Measurements from ENCODE around the gene RAB3GAP2.
"Not testable (repeated sequence)": the region's sequence is repeated elsewhere in the genome, so short reads cannot be mapped to it uniquely, and the experiment has no call there.

DNA sequence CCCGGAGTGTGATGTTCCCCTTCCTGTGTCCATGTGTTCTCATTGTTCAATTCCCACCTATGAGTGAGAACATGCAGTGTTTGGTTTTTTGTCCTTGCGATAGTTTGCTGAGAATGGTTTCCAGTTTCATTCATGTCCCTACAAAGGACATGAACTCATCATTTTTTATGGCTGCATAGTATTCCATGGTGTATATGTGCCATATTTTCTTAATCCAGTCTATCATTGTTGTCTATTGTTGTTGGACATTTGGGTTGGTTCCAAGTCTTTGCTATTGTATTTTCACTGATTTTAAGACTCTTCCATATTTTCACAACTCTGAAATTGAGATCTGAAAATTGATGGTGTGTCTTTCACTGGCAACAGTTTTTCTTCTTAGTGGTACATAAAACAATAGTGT is 67.5 kb downstream of the RAB3GAP2 start:
- TF ChIP-seq, protein P1, sequence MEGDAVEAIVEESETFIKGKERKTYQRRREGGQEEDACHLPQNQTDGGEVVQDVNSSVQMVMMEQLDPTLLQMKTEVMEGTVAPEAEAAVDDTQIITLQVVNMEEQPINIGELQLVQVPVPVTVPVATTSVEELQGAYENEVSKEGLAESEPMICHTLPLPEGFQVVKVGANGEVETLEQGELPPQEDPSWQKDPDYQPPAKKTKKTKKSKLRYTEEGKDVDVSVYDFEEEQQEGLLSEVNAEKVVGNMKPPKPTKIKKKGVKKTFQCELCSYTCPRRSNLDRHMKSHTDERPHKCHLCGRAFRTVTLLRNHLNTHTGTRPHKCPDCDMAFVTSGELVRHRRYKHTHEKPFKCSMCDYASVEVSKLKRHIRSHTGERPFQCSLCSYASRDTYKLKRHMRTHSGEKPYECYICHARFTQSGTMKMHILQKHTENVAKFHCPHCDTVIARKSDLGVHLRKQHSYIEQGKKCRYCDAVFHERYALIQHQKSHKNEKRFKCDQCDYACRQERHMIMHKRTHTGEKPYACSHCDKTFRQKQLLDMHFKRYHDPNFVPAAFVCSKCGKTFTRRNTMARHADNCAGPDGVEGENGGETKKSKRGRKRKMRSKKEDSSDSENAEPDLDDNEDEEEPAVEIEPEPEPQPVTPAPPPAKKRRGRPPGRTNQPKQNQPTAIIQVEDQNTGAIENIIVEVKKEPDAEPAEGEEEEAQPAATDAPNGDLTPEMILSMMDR (IDR thresholded peaks at IDR 0.05; ENCODE audit: insufficient read depth, low read length): not testable (repeated sequence)
- TF ChIP-seq, protein P2, sequence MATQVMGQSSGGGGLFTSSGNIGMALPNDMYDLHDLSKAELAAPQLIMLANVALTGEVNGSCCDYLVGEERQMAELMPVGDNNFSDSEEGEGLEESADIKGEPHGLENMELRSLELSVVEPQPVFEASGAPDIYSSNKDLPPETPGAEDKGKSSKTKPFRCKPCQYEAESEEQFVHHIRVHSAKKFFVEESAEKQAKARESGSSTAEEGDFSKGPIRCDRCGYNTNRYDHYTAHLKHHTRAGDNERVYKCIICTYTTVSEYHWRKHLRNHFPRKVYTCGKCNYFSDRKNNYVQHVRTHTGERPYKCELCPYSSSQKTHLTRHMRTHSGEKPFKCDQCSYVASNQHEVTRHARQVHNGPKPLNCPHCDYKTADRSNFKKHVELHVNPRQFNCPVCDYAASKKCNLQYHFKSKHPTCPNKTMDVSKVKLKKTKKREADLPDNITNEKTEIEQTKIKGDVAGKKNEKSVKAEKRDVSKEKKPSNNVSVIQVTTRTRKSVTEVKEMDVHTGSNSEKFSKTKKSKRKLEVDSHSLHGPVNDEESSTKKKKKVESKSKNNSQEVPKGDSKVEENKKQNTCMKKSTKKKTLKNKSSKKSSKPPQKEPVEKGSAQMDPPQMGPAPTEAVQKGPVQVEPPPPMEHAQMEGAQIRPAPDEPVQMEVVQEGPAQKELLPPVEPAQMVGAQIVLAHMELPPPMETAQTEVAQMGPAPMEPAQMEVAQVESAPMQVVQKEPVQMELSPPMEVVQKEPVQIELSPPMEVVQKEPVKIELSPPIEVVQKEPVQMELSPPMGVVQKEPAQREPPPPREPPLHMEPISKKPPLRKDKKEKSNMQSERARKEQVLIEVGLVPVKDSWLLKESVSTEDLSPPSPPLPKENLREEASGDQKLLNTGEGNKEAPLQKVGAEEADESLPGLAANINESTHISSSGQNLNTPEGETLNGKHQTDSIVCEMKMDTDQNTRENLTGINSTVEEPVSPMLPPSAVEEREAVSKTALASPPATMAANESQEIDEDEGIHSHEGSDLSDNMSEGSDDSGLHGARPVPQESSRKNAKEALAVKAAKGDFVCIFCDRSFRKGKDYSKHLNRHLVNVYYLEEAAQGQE (IDR thresholded peaks at IDR 0.05; ENCODE audit: insufficient replicate concordance, low read depth): not testable (repeated sequence)
